Heart left ventricle (tissue), 16 donors: Measurements from ENCODE around the gene STPG3. TPM values are rescaled to one million over a fixed set of nuclear protein-coding genes. Genes with fewer than 3 reads are reported as not detected.
"Not testable (repeated sequence)": the region's sequence is repeated elsewhere in the genome, so short reads cannot be mapped to it uniquely, and the experiment has no call there.

Experiments
- ATAC-seq, 4 donors: fragments of 200-7000 bp; cut with Tn5 transposase; one replicate each; pipeline ENCODE4 v1.9.1; 2020 to 2022; ENCODE audit warnings: moderate library complexity in 4 of 4, mild to moderate bottlenecking in 3 of 4, moderate number of reproducible peaks in 1 of 4
- DNase-seq, 5 donors: peaks; one replicate each; pipeline ENCODE4 v3.0.0-alpha.2; 2020
- H3K27ac ChIP-seq, 12 donors: fragments of 200-600 bp; sonication (generic) in 4 of 12; one replicate each; pipeline versions ENCODE4 v1.5.0 to v1.8.0; 2016 to 2022; ENCODE audit warnings: mild to moderate bottlenecking in 2 of 12
- H3K27me3 ChIP-seq, 9 donors: fragments of 200-600 bp; sonication (generic) in 2 of 9; one replicate each; pipeline versions ENCODE4 v1.5.1 to v1.8.0; 2016 to 2022; ENCODE audit warnings: mild to moderate bottlenecking in 3 of 9
- H3K36me3 ChIP-seq, 9 donors: fragments of 200-600 bp; sonication (generic) in 2 of 9; one replicate each; pipeline versions ENCODE4 v1.5.0 to v1.8.0; 2018 to 2022; ENCODE audit warnings: mild to moderate bottlenecking in 2 of 9
- H3K4me1 ChIP-seq, 12 donors: fragments of 200-600 bp; sonication (generic) in 4 of 12; one replicate each; pipeline versions ENCODE4 v1.5.0 to v1.8.0; 2016 to 2022; ENCODE audit warnings: mild to moderate bottlenecking in 3 of 12
- H3K4me3 ChIP-seq, 12 donors: fragments of 200-600 bp; sonication (generic) in 4 of 12; one replicate each; pipeline versions ENCODE4 v1.5.0 to v1.8.0; 2017 to 2022; ENCODE audit warnings: mild to moderate bottlenecking in 9 of 12, moderate library complexity in 4 of 12
- H3K9me3 ChIP-seq, 12 donors: fragments of 200-600 bp; sonication (generic) in 4 of 12; one replicate each; pipeline versions ENCODE4 v1.5.0 to v1.8.0; 2016 to 2022; ENCODE audit warnings: mild to moderate bottlenecking in 1 of 12
- POLR2A ChIP-seq, 2 donors: fragments of 450-650 bp; IDR thresholded peaks; one replicate each; pipeline ENCODE4 v1.6.1; 2017; ENCODE audit warnings: antibody characterized with exemption in 2 of 2, mild to moderate bottlenecking in 2 of 2, moderate library complexity in 2 of 2
- WGBS, 4 donors: extraction: QIAGEN DNeasy Blood & Tissue Kit in 2 of 4; methylation state at CpG; one replicate each; pipeline versions ENCODE4 v1.1.5 to v1.1.7; 2013 to 2018; 5-methylcytosine and 5-hydroxymethylcytosine counted together
- intact Hi-C, 10 donors: fragments of 100-400 bp; cut with DNase I; formaldehyde crosslinking; loops; one replicate each; pipeline versions ENCODE4 v1.11.1 to v1.14.2; 2022
- polyA plus RNA-seq, 2 donors: library from polyadenylated mRNA; stranded (reverse); fragments of 200-250 nt; gene quantifications; one replicate each; pipeline ENCODE4 v1.2.3, GENCODE V29; 2013
- total RNA-seq, 9 donors: library from RNA; depleted of rRNA in 2 of 9; stranded (reverse); fragments of >200 nt in 2 of 9; fragmentation: NEBNext Ultra II Directional in 3 of 9; extraction: Animal tissue kit (Norgen Biotek cat#: 25700) in 3 of 9; gene quantifications; one replicate each; pipeline versions ENCODE4 v1.1.0 to v1.2.4, GENCODE V29; 2016 to 2023
- TF ChIP-seq, protein P1 (sequence below), 12 donors: fragments of 200-600 bp; sonication (generic) in 4 of 12; IDR thresholded peaks; one replicate each; pipeline versions ENCODE4 v1.5.0 to v1.8.0; 2018 to 2022; ENCODE audit warnings: antibody characterized with exemption in 12 of 12, mild to moderate bottlenecking in 5 of 12
- donor health status: ischemic (EF 13 %, LVEDD 7.1; RV severe dilation, severe dysfunction).
- donor health status: healthy with polysubstance abuse.
- donor health status: DM: no; HTN: yes; CAD: no.
- donor health status: DM: no; HTN: no; CAD: no.
- donor health status: ischemic (EF 25% LVEDD 6.9; RV normal size, moderate dysfunction).
- donor health status: ischemic (EF 25% LVEDD 5.7; RV mildly dilated, moderate dysfunction).
- donor health status: healthy.
- donor health status: DM: yes; HTN: yes; CAD: no.
- donor health status: ischemic (EF 35%, LVEDD 5.7; RV mildly dilated, moderate dysfunction).
- donor health status: nonischemic (EF 11% LVEDD 7.7; RV severe dilation, severe dysfunction).
- donor health status: DM: yes; HTN: yes; CAD: no.
- donor health status: PGD.
- donor health status: ischemic (EF 29% LVEDD 5.4; RV normal size, mild dysfunction).
- donor health status: nonischemic (EF 23%, LVEDD 6.1; RV moderate dilation, normal function).

Gene STPG3
- total and polyA plus RNA-seq, 11 donors = 0.23 to 0.61 (median 0.31) TPM; not detected in 8

DNA sequence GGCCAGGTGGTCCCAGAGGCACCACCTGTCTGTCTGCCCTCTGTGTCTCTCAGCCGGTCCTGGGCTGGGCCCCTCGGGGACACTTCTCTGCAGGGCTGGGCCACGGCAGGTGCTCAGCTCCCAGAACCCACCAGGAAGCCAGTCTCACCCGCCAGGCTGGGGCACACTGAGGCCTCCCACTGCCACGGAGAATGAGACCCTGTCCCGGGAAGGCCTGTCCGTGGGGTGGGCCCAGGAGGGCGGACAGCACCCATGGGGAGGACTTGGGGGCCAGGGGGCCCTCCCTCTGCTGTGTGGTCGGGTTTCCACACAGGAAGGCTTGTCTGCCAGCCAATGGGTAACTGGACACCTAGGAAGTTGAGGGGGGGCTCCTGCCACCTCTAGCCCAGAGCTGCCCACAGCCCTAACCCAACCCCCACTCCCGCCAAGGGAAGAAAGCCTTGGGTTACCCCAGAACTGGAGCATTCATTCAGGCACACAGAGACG lies 14.1 kb upstream of the STPG3 start:
- peaks cover 0 to 3% (median under 1%) of the 10 kb centered on the region in 9 donors for H3K36me3 ChIP-seq
- H3K27me3 ChIP-seq = peaks cover 0 to 15% (median 9%) of the 10 kb centered on the region in 9 donors
- intact Hi-C loops = loop anchor here in 2 of 10 donors (5.0 to 10.0 kb wide), 2 partner anchors 120 to 452 kb away; no protein-coding TSS in a partner anchor
- TF ChIP-seq, protein P1, sequence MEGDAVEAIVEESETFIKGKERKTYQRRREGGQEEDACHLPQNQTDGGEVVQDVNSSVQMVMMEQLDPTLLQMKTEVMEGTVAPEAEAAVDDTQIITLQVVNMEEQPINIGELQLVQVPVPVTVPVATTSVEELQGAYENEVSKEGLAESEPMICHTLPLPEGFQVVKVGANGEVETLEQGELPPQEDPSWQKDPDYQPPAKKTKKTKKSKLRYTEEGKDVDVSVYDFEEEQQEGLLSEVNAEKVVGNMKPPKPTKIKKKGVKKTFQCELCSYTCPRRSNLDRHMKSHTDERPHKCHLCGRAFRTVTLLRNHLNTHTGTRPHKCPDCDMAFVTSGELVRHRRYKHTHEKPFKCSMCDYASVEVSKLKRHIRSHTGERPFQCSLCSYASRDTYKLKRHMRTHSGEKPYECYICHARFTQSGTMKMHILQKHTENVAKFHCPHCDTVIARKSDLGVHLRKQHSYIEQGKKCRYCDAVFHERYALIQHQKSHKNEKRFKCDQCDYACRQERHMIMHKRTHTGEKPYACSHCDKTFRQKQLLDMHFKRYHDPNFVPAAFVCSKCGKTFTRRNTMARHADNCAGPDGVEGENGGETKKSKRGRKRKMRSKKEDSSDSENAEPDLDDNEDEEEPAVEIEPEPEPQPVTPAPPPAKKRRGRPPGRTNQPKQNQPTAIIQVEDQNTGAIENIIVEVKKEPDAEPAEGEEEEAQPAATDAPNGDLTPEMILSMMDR (IDR thresholded peaks at IDR 0.05) = no peak
- TF ChIP-seq POLR2A (IDR thresholded peaks at IDR 0.05) = no peak
- DNase-seq (no peak), ATAC-seq (no peak)
- H3K4me1 ChIP-seq = peaks cover 0 to 53% (median 28%) of the 10 kb centered on the region in 12 donors
- peak overlapping the region in 2 of 12 donors; percentile 9 to 37 for H3K27ac ChIP-seq
- H3K4me3 ChIP-seq = peak overlapping the region in 8 of 12 donors; percentile 23 to 41 (median 32)
- no peaks in the 10 kb centered on the region for H3K9me3 ChIP-seq
- 43 to 92% (median 72%) methylated on average over 2 to 11 of the region's 11 CpGs for WGBS, 4 donors

DNA sequence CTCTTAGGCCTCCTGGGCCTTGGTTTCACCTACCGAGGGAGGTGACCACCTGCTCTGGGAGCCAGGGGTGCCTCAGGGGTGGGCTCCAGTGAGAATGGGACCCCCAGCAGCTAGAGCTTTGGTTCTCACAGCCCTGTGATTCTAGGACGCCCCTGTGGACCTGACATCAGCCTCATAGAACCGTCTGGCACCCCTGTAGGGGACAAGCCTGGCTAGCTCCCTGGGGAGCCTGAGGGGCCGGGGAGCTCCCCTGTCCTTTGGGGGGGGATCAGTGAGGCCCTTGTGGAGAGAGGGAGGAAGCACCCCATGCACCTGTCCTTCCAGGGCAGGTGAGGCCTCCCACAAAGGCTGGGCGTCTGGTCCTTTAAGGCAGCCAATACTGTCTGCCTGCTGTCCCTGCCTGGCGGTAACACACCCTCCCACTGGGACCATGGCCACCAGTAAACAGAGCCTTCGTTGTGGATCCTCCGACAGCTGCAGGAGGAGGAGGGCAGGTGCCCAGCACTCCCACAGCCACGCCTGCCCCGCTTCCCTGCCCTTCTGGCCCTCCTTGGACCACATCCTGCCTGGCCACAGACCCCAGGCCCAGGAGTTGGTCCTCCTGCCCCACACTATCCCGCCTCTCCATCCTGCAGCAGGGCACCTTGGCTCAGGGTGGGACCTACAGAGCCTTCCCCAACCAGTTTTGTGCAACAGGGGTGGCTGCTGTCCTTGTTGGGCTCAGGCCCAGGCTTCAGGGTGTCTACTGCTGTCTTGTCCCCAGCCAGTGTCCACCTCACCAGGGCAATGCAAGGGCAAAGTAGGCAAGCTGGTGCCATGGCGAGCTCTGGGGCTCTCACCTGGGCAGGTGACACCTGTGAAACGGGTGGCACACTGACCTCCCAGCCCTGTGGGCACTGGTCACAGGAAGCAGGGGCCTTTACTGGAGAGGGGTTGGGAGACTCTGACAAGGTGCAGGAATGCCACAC lies 13.0 kb upstream of the STPG3 start:
- peaks cover 0 to 12% (median 0%) of the 10 kb centered on the region in 9 donors for H3K27me3 ChIP-seq
- intact Hi-C loops = loop anchor here in 2 of 10 donors (5.0 to 10.0 kb wide), 2 partner anchors 121 to 453 kb away; no protein-coding TSS in a partner anchor
- TF ChIP-seq, protein P1 (IDR thresholded peaks at IDR 0.05) = no peak
- TF ChIP-seq POLR2A (IDR thresholded peaks at IDR 0.05) = no peak
- peak overlapping the region in 1 of 12 donors; percentile 37 for H3K27ac ChIP-seq
- H3K9me3 ChIP-seq = no peaks in the 10 kb centered on the region
- no peak for ATAC-seq
- WGBS, 4 donors = 74 to 80% (median 75%) methylated on average over 6 to 13 of the region's 13 CpGs
- no peak overlapping the region for H3K4me3 ChIP-seq
- H3K36me3 ChIP-seq = peaks cover 0 to 14% (median 10%) of the 10 kb centered on the region in 9 donors
- DNase-seq = no peak
- peaks cover 0 to 63% (median 38%) of the 10 kb centered on the region in 12 donors for H3K4me1 ChIP-seq

DNA sequence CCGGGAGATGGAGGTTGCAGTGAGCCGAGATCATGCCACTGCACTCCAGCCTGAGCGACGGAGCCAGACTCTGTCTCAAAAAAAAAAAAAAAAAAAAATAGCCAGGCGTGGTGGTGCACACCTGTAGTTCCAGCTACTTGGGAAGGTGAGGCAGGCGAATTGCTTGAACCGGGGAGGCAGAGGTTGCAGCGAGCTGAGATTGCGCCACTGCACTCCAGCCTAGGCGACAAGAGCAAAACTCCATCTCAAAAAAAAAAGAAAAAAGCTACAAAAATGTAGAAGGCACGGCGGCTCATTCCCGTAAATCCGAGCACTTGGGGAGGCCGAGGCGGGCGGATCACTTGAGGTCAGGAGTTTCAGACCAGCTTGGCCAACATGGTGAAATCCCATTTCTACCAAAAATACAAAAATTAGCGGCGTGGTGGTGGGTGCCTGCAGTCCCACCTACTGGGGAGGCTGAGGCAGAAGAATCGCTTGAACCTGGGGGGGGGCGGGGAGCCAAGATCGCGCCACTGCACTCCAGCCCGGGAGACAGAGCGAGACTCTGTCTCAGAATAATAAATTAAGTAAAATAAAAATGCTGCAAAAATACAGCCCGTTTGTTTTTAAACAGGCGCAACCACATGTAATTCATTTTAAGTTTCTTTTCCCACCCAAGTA lies 11.4 kb upstream of the STPG3 start:
- Histone ChIP-seq H3K27ac (peak overlapping the region in 11 of 12 donors; percentile 91 to 100 (median 99)), H3K4me3 (peak overlapping the region; percentile 54 to 97 (median 66)), H3K36me3 (peaks cover 0 to 24% (median 18%) of the 10 kb centered on the region in 9 donors), H3K4me1 (peaks cover 0 to 76% (median 52%) of the 10 kb centered on the region in 12 donors)
- not testable (repeated sequence) for DNase-seq, H3K27me3 ChIP-seq, ATAC-seq, H3K9me3 ChIP-seq
- 60 to 64% (median 61%) methylated on average over 27 of the region's 27 CpGs for WGBS, 4 donors
- intact Hi-C loops = loop anchor here in 4 of 10 donors (2.0 to 10.0 kb wide), 3 partner anchors 37 to 455 kb away; partner anchors contain the start of gene TOR4A (in 2 of the 4)

DNA sequence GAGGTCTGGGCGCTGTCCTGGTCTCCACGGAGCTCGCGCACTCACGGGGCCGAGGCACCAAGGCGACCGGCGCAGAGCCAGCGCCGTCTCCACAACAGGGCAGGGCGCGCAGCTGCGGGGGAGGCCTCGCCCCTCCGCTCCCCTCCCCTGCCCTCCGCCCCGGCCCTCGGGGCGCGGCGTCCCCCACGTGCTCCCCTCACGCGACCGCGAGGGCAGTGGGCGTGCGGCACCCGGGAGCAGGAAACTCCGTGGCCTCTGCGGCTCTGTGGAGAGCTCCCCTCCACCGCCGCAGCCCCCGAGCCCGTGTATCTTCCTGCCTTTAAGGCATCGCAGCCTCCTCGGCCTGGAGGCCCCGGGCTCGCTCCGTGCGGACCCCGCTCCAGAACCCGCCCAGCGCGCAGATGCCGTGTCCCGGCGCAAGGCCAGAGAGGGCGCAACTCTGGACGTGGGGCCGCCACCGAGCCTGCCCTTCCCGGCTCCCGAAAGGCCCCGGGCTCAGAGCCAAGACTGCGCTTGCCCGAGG lies 10.7 kb upstream of the STPG3 start:
- Histone ChIP-seq H3K36me3 (peaks cover 0 to 24% (median 18%) of the 10 kb centered on the region in 9 donors), H3K27ac (peak overlapping the region; percentile 88 to 100 (median 98)), H3K4me1 (peaks cover 0 to 76% (median 53%) of the 10 kb centered on the region in 12 donors), H3K9me3 (no peaks in the 10 kb centered on the region), H3K27me3 (no peaks in the 10 kb centered on the region), H3K4me3 (peak overlapping the region; percentile 54 to 97 (median 66))
- ATAC-seq (peak; percentile 16 to 65 (median 59)), DNase-seq (peak; percentile 83 to 93 (median 88))
- TF ChIP-seq, protein P1 (IDR thresholded peaks at IDR 0.05) = peak in 4 of 12 donors; percentile 4 to 17 (median 6)
- peak in 1 of 2 donors; percentile 61 for TF ChIP-seq POLR2A (IDR thresholded peaks at IDR 0.05)
- intact Hi-C loops = loop anchor here in 2 of 10 donors (2.0 kb wide), 1 partner anchor 36 kb away; the partner anchor contains the start of gene TOR4A (in 2 of the 2)
- 0 to 1% (median 0%) methylated on average over 28 to 58 of the region's 58 CpGs for WGBS, 4 donors
